HG03571 (cell line): ENCODE data around the gene OR2M3.
"Not testable (repeated sequence)": the region's sequence is repeated elsewhere in the genome, so short reads cannot be mapped to it uniquely, and the experiment has no call there.

Source experiments
- ATAC-seq: cut with Tn5 transposase; IDR thresholded peaks from one replicate; pipeline ENCODE4 v1.9.1; 2021; ENCODE audit not compliant: unreplicated experiment

The OR2M3 gene, protein sequence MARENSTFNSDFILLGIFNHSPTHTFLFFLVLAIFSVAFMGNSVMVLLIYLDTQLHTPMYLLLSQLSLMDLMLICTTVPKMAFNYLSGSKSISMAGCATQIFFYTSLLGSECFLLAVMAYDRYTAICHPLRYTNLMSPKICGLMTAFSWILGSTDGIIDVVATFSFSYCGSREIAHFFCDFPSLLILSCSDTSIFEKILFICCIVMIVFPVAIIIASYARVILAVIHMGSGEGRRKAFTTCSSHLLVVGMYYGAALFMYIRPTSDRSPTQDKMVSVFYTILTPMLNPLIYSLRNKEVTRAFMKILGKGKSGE

GRCh38 chr1:248196965-248197364 lies at the start of gene OR2M3:
TSS of gene OR2M3 (plus strand) at chr1:248197265. CDS start at chr1:248203068, 5,803 bp downstream.
- ATAC-seq, result no peak

DNA sequence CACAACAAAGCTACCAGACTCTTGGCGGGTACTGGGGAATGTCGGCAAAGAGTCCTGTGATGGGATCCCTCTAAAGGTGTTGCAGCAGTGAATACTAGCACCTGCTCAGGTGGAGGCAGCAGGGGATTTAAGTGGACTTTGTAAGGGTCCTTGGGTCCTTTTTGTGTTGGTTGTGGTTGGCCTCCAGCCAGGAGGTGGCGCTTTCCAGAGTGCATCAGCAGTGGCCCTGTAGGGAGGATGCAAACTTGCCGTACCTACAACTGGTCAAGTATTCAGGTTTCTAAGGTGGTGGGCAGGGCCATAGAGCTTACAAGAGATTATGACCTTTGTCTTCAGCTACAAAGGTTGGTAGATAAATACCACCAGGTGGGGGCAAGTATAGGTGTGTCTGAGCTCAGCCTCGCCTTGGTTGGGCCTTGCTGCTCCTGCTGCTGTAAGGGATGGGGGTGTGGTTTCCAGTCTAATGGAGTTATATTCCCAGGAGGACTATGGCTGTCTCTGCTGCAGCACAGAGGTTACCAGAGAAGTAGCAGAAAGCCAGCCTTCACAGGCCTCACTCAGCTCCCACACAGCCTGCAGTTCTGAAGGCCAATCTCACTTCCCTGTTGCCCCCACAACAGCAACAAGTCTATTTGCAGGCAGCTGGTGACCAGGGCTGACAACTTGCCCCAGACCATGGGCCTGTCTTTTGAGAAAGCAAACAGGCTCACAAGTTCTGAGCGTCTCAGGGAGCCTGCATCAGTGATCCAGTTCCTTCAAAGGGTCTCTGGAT lies 44.8 kb upstream of the OR2M3 start:
- ATAC-seq, result no peak

DNA sequence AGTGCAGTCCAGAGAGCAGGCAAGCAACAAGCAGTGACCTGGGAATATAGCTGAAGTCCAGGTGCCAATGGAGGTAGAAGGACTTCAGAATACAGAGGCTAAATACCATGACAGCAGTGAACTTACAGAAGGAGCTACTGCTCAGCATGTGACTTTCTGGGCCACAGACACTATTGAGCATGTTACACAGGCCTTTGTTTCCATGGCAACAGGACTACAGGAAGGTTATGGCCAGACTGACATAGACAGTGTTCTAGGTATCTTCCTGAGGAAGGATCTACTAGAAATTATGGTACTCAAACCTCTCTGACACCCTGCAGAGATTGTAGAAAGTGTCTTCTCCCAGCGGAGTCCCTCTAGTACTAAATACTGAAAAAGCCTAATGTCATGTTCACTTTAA lies 41.1 kb upstream of the OR2M3 start:
- no peak for ATAC-seq

- no peak for ATAC-seq
These were observed 38.3 kb upstream of the OR2M3 start for GRCh38 chr1:248158758-248159157.

- no peak for ATAC-seq
These were observed 33.0 kb upstream of the OR2M3 start for GRCh38 chr1:248164031-248164430.

- ATAC-seq, result no peak
These were observed 31.9 kb upstream of the OR2M3 start for GRCh38 chr1:248165186-248165585.

- ATAC-seq, result no peak
These were observed 22.5 kb upstream of the OR2M3 start, which contains the start of gene OR2M2 for GRCh38 chr1:248174521-248174920. TSS of gene OR2M2 (plus strand) at chr1:248174821. CDS start at chr1:248179986, 5,165 bp downstream.

DNA sequence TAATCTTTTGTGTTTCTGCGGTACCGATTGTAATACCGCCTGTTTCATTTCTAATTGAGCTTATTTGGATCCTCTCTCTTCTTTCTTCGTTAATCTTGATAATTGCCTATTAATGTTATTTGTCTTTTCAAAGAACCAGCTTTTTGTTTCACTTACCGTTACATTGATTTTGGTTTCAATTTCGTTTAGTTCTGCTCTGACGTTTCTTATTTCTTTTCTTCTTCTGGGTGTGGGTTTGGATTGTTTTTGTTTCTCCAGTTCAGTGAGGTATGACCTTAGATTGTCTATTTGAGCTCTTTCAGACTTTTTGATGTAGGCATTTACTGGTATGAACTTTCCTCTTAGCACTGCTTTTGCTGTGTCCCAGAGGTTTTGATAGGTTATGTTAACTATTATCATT lies 13.1 kb upstream of the OR2M3 start:
- ATAC-seq, result no peak

DNA sequence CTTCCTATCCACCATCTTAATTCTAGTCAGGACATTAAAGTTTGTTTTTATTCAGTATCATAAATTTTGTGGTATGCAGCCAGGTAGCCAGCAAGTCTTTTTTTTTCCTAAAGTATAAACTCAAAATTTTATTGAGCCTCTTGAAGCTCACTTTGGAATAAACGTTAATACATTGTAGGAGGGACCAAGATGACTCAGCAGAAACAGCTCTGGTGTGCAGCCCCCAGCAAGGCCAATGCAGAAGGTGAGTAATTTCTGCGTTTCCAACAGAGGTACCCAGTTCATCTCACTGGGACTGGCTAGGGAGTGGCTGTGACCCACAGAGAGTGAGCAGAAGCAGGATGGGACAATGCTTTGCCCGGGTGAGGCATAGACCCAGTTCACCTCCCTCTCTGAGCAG lies 9.7 kb upstream of the OR2M3 start:
- ATAC-seq, result no peak

DNA sequence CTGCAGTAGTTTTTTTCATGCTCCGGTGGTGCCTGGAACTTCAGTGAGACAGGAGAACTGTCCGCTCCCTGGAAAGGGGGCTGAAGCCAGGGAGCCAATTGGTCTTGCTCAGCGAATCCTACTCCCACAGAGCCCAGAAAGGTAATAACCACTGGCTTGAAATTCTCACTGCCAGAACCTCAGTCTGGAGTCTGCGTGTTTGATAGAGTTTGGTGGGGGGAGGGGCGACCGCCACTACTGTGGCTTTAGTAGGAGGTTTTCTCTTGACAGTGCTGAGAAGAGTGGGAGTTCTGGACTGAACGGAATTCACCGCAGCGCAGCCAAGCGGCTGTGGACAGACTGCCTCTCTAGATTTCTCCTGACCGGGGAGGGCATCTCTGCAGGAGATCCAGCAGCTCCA lies 8.0 kb upstream of the OR2M3 start:
- no peak for ATAC-seq

- ATAC-seq, result no peak
These were observed 2.9 kb upstream of the OR2M3 start for GRCh38 chr1:248194117-248194516.

DNA sequence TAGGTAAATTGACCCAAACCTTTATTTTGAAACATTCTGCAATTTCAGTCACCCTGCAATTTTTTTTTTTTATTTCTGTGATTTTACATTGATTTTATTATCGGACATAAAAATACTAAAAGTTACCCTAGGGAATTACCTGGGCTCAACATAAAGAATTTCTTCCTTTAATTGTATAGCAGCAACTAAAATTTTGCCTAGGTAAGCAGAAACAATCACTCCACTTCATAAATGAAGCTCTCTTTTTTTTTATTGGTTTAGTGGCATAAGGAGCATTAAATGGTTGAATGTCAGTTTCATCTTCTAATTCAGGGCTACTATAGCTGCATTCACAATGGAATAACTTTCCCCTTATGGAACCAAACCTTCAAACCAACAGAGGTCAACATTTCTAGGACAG lies 18.8 kb downstream of the OR2M3 start:
- ATAC-seq, result no peak

DNA sequence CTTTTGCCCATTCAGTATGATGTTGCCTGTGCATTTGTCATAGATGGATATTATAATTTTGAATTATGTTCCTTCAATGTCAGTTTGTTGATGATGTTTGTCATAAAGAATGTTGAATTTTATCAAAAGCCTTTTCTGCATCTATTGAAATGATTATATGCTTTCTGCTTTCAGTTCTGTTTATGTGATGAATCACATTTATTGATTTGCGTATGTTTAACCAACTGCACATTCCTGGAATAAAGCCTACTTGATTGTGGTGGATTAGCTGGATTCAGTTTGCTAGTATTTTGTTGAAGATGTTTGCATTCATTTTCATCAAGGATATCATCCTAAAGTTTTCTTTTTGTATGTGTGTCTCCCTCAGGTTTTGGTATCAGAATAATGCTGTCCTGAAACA lies 28.5 kb downstream of the OR2M3 start:
- ATAC-seq, result no peak

DNA sequence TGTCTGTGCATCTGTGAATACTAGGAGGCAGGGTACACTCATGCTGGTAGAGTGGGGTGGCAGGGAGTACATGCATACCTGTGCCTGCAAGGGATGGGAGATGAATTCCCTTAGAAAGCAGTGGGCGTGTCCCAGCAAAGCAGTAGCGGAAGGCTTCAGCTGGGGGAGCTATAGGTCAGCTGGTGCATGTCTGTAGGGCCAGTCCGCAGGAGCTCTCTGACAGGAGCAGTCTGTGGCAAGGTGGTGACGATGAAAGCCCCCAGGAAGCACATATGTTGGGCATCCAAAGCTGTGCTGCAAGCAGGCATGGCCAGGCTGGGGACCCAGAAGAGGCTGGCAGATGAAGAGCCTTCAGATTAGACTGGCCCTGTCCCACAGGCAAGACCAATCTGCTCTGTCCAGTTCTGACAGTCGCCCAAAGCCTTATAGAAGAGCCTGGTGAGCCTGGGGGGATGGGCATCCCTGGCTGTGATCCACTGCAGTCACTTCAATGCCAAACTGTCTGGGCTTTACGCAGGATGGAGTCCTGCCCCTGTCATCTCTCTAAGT lies 32.4 kb downstream of the OR2M3 start:
- no peak for ATAC-seq

DNA sequence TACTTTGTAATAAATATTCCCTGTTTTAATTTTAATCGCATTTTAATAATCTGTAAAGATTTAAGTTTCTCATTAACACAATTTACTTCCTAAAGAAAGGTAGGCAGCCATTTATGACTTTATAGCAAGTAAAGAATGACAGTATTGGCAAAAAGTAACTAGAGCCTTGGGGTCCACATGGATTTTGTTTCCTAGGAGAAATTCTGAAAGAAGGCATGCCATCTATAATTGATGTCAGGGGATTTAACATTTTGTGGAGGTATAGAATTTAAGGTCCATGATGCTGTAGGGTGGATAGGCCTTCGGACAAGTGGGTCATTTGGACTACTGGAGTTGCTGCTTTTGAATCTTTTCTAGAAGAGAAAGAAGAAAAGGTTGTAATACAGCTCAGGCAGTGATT lies 34.1 kb downstream of the OR2M3 start, which contains the start of gene OR2M4:
TSS of gene OR2M4 (plus strand) at position 301 of the 400 bp plus-strand sequence. CDS start 7,512 bp downstream, outside the sequence.
- ATAC-seq, result no peak

- ATAC-seq, result no peak
These were observed 42.4 kb downstream of the OR2M3 start for GRCh38 chr1:248239478-248239877.

DNA sequence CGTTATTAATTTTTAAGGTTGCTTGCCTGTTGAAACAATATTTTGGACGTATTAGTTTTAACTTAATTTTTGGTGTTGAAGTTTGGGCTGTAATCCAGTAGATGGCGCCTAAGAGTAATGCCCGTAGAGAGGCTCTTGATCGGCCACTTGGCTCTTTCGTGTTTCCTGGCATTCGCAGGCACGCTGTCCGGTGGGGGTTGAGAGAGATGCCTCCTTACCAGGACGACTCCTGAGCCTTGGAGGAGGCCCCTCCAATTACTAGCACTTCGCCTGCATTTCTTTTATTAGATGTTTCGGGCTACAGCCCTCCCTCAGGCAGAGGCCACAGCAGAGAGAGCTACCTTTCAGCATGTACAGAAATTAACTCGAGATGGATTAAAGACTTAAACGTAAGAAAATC lies 46.1 kb downstream of the OR2M3 start:
- peak; percentile 73 for ATAC-seq

GRCh38 chr1:248259309-248259708 lies 62.2 kb downstream of the OR2M3 start:
- not testable (repeated sequence) for ATAC-seq
